NCI-H2227 treated with DMSO at 0.1 percent for 48 hours (cell line): ENCODE measurements around the gene RBP5.
A peak's percentile ranks its signal among the peaks of the same experiment; 100 is the strongest.

Experiments used
- DNase-seq: peaks from one replicate; lab custom pipeline; 2025; lab: John Stamatoyannopoulos, UW

The RBP5 gene, protein sequence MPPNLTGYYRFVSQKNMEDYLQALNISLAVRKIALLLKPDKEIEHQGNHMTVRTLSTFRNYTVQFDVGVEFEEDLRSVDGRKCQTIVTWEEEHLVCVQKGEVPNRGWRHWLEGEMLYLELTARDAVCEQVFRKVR

DNA sequence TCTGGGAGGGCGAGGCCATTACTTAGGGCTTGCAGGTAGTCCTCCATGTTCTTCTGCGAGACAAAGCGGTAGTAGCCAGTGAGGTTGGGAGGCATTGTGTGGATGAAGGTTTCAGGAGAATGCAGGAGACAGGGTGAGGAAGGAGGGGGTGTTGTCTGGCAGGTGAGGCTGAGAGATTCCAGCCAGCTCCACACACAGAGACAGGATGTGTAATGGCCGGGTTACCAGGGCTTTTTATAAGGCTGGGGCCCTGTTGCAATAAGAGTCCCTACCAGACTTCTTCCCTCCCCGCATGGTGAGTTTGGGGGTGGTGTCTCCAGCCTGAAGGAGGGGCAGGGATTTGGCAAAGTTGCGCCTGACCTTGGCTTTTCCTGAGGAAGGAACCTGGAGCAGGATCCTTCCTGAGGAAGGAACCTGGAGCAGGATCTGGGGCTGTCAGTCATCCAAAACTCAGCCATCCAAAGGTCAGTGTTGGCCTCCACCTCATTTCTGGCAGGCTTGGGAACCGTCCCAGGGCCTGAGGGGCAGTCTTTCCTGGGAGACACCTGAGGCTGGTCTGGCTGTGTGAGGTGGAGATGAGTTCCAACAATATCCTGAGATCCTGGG lies at the start of gene RBP5:
Gene RBP5 (minus strand): TSS at position 209 of the 606 bp plus-strand sequence. CDS start 114 bp downstream, at position 95.
- DNase-seq = no peak

DNA sequence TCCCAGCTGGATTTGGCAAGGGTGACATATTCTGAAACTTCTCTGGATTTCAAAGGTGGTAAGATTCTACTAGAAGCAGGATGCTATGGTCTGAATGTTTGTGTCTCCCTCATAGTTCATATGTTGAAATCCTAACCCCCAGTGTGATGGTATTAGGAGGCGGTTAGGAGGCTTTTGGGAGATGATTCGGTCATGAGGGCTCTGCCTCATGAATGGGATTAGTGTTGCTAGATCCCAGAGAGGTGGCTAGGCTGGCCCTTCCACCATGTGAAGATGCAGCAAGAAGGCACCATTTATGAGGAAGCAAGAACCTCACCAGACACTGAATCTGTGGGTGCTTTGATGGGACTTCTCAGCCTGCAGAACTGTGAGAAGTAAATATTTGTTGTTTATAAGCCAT lies 49.8 kb upstream of the RBP5 start:
- DNase-seq = no peak

DNA sequence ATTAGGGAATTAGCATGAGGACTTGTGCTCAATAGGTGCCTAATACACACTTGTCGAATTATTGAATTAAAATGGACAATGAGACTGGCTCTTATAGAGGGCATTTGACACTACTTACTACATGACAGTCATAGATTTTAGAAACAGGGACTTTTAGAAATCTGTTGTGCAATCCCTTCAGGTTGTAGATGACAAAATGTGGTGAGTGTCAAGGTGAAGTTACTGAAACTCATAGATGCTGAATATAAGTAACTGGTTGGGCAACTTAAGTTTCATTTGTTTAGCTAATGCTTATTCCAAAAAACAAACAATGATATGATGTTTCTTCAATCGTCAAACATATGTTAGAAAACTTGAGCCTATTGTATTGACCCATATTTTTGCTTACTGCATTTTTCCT lies 47.9 kb upstream of the RBP5 start:
- no peak for DNase-seq

DNA sequence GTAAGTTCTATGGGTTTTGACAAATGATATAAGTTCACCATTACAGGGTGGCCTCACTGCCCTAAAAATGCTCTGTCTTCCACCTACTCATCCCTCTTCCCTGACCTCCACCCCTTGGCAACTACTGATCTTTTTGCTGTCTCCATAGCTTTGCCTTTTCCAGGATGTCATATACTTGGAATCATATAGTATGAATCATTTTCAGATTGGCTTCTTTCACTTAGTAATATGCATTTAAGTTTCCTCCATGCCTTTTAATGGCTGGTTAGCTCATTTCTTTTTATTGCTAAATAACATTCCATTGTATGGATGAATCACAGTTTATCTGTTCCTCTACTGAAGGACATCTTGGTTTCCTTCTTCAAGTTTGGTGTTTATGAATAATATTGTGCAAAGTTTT lies 46.8 kb upstream of the RBP5 start:
- DNase-seq = no peak

DNA sequence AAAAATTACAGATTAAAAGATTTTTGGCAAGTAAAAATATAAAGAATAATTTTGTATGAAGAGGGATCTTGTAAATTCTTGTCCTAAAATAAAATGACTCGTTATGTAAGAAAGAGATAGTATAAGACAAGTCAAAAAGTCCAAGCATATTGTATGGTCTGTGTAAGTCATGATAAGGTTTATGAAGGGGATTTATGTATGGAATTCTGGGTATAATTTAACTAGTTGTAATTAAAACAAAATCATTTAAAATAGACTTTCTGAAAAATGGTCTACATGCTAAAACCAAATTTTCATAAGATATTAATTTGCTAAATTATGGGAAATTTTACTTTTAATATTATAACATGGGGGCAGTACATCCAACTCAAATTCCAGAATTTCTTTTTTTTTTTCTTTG lies 43.2 kb upstream of the RBP5 start:
- DNase-seq = no peak

DNA sequence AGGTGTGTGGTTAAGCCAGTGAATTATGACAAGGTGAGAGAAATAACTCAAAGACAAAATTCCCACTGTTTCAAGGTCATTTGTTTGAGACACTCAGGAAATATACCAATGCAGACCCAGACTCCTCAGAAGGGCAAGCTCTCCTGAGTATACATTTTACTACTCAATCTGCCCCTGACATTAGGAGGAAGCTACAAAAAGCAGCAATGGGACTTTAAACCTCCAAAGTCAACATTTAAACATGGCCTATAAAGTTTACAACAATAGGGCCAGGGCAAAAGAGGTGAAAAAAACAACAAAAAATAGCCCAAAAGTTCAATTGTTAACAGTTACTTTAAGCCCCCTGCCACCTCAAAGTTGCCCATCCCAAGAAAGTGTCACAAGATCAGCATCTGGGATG lies 41.3 kb upstream of the RBP5 start:
- no peak for DNase-seq

DNA sequence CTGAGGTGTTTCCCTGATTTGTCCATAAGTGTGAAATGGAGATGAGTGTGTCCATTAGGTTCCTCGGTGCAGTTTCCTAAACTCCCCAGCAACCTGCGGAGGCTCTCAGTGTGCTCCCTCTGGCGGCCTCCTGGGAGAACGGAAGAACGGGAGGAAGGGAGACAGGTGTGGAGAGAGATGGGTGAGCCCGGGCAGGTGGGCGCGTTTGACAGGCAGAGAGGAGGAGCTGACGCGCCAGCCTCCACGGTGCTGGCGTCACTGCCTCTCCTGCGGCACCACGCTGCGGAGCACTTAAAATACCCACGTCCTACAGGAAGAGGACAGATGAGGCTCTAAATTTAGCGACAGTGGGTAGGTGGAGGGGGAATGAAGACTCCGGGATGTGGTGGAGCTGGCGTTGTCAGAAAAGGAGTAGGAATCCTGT lies 34.0 kb upstream of the RBP5 start:
- peak; percentile 4 for DNase-seq

DNA sequence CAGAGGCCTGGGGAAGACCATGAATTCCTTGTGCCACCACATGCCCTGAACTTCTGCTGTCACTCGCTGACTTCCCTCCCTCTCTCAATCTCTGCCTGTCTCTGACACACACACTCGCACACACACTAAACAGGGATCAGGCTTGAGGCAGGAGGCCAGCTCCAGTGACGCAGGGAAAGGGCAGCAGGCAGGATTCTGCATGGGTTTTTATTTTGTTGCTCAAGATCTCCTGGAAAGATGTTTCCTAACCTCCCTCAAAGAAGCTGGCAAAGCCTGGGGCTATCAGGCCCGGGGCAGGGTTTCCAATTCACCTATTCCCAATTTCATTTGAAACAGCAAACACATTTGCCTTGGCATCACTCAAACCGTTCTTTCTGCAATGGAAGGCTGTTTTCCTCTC lies 33.1 kb upstream of the RBP5 start:
- no peak for DNase-seq

DNA sequence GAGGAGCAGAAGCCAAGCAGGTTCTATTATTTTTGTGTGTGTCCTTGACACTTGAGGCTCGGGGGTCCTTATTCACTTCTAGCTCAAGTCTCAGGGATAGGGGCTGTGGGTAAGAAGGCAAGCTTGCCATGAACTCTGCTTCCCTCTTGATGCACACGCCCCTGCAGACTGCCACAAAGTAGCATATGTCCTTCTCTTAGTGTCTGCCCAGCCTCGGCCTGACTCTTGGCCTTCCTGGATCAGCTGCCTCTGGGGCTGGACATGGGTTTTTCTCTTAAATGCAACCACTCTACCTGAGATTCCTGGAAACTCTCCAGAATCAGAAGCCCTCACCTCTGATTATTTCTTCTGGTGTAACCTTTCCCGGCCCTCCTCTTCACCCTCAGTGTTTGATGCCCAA lies 32.6 kb upstream of the RBP5 start:
- no peak for DNase-seq

DNA sequence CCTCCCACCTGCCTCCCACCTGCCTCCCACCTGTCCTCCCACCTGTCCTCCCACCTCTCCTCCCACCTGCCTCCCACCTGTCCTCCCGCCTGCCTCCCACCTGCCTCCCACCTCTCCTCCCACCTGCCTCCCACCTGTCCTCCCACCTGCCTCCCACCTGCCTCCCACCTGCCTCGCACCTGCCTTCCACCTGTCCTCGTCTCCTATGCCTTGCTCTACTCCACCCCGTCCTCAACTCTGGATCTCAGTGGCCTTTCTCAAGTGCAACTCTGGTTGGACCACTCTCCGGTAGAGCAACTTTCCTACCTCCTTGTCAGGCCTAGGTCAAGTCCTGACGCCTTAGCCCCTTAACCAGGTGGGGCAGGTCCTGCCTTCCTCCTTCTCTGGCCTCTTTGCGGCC lies 31.5 kb upstream of the RBP5 start:
- DNase-seq = no peak

DNA sequence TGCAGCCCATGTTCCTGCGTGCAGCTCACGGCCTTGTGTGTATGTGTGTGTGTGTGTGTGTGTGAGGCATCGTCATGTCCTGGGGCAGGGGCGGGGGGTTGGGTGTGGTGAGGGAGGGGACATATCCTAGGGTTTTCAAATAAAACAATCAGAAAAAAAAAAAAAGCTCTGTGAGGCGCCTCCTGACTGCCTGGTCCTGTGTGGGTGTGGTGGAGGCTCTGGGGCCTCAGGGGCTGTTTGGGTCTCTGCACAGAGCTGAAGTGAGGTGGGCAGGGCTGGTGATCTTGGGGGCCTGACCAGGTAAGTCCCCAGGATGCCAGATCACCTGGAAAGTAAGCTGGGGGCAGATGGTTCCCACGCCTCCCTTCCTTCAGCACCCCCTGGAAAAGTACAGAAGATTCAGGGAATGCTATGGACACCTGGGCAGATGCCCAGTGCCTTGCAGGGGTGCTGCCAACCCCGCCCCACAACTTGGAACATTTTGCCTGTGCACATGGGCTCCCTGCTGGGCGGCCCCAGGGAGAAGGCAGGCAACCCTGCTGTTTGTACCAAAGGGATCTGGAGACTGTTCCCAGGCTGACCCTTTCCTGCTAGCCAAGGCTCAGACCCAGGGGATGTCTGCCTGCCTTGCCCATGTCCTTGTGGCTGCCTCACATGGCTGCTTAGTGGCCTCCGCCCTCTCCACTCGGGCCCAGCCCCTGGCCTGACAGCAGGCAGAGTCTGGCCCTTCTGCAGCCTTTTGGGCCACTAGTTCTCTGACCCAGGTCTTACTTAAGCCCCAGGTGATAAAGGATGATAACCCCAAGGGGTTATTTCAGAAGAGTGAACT lies 30.3 kb upstream of the RBP5 start:
- DNase-seq = no peak

DNA sequence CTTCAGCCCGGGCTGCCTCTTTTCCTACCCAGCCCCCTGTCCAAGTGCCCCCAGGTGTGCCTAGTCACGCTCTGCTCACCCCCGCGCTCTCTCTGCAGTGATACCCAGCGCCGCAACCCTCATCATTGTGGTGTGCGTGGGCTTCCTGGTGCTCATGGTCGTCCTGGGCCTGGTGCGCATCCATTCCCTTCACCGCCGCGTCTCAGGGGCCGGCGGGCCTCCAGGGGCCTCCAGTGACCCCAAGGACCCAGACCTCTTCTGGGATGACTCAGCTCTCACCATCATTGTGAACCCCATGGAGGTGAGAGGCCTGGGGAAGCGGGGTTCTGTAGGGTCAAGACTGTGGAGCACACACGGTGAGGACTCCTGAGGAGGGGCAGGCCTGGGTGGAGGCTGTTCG lies 28.7 kb upstream of the RBP5 start:
- no peak for DNase-seq

DNA sequence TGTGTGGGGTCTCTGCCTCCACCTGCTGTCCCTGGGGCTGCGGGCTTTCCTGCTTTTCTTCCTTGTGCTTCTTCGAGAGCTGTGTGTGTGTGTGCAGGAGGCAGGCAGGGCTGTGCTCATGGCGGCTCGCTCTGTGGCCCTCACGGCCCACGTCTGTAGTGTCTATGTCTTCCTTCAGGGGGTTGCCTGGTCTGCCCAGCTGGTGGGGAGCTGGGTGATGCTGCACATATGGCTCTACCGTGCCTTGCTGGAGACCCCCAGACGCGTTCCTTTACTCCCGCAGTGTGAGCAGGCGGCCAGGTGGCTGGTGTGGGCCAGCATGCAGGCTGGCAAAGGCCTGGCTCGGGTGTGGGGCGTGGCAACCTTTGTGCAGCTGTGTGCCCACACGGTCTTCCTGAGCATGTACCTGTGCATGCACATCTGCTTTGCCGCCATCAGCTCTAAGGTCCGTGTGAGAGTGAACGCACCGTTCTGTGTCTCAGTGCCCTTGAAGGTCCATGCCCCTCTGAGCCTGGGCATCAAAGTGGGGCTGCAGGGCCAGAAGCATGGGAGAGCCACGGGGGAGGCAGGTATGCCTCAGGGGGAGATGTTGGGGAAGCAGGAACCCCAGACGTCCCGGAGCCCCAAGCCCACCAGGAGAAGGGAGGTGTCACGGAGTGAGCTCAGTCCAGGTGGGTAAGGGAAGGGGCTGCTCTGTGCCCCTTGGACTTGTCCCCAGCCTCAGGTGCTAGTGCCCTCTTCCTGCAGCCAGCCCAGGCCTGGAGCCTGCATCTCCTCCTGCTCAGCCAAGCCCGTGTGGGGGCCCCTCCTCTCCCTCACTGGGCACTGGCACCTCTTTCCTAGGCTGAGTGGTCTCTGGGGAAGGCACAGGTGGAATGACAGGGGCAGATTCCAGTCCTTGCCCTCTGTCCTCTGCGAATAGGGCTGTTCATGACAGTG lies 27.8 kb upstream of the RBP5 start:
- no peak for DNase-seq

DNA sequence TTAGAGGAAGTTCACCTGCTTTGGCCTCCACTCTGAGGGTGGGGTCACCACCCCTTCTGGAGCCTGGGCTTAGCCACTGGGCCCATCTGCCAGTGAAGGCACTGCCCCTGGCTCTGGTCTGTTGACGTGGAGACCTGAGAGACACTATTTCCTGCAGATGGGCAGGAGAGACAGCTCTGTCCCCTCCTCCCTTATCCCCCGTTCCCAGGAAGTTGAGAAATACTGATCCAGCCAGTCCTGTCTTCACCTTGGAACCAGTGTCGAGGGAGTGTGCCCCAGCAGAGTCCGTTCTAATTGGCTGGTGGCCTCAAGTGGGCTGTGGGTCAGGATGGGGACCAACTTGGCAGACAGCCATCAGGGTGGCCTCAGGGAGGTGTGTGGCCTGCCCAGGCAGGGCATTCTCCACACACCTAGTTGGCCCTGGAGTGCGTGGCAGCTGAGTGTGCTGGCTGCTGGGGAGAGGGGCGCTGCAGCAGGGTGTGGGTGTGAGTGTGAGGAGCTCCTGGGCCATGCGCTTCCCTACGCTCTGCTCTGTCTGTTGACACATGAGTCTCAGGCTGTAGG lies 26.9 kb upstream of the RBP5 start:
- DNase-seq = no peak

DNA sequence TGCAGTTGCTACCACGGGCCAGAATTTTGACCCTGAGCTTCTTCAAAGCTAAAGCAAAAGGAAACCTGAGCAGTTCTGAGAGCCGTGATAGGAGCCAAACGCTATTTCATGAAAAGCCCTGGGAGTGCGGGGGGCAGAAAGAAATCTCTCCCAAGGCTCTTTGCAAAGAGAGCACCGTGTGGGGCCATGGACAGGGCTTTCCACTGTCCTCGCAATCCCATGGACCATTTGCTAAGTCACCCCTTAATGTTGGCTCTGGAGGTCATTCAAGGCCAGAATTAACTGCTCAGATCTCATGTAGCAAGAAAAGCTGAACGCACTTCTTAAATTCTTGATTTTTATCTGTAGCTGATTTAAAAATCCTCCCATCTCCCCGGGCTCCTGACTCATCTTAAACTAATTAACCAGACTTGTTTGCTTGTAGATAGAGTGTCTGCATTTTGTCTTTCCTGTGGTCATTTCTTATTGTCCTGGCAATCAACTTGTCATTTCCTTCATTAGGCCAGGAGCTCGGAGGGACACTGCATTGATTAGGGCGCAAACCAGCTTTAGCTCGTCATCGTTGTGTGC lies 26.3 kb upstream of the RBP5 start:
- DNase-seq = no peak

DNA sequence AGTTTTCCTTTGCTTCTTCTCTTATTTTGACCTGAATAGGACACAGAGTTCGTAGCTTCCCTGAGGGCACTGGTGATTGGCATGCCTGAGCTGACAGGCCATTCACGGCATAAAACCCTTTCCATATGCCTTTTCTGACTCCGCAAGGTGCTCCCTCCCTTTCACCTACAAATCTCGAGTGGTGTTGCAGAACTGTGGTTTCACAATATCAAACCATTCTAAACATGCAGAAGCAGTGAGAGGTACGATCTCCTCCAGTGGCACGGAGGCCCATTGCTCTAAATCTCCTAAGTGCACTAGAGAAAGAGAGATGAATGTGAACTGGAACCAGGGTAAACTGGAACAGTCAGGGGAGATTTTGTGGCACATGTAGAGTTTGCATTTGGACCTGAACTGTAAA lies 25.4 kb upstream of the RBP5 start:
- no peak for DNase-seq

DNA sequence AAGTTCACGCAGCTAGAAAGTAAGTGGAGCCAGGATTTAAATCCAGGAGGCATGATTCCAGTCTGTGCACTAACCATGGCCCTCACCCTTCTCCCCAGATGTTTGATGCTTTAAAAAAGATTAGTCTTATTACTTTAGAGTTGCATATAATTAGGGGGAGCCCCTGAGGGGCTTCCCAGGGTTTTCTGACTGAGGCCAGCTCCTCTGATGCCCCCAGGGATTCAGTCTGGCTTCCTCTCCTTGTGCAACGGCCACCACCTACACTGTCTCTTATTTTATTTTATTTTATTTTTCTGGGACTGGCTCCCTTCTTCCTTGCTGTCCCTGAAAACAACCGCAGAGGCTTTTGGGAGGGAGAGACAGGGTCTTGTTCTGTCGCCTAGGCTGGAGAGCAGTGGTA lies 24.1 kb upstream of the RBP5 start:
- DNase-seq = no peak

DNA sequence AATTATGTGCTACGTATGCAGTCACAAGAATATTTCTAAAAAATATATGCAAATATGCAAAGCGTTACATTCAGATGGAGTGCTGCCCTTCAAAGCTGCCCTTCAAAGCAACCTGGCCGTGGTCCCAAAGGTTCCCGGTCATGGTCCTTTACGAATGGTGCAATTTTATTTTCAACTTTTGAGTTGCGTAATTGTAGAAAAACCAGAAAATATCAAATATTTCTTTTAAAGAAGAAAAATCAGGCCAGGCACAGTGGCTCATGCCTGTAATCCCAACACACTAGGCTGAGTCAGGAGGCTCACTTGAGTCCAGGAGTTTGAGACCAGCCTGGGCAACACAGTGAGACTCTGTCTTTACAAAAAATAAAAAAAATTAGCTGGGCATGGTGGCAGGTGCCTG lies 22.8 kb upstream of the RBP5 start:
- no peak for DNase-seq

DNA sequence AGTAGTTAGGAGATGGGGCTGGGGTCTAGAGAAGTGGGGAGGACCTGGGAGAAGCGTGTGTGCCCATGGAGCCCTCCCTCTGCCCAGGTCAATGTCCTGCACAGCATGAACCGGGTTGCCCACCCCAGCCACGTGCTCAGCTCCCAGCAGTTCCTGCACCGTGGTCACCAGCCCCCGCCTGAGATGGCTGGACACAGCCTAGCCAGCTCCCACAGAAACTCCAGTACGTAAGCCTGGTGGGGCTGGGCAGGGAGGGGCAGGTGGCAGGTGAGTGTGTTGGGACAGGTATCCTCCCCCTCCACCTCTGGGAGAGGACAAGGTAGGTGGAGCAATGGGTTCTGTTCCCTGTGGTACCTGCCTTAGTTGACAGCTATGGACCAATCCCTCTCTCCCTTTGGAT lies 22.2 kb upstream of the RBP5 start:
- no peak for DNase-seq

DNA sequence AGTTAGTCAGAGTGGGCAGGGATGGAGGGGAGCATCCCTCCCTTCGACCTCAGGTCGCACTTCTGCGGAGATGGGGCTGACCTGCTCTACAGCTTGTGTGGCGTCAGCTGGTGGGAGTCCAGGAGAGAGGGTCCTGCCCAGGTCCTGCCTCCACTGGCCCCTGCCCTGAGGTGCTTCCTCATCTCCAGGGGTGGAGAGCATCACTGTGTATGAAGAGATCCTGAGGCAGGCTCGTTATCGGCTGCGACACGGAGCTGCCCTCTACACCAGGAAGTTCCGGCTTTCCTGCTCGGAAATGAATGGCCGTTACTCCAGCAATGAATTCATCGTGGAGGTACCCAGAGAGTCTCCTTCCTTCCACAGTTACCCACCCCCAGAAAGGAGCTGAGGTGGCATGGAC lies 21.7 kb upstream of the RBP5 start:
- DNase-seq = no peak

DNA sequence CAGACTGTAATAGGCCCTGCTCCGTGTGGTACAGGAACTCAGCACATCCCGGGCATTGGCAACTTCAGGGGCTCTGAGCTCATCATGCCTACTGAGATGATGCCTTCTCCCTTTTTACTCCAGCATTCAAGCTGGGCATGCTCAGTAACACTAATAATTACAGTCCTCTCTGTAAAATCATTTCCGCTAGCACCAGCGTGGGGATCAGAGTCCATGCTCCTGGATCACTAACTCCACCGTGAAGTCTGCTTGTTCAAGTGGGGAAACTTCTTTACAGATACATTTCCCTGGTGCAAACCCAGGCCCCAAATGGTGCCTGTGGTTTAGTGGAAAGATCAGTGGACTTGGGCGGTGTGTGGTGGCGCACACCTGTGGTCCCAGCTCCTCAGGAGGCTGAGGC lies 18.2 kb upstream of the RBP5 start:
- no peak for DNase-seq

DNA sequence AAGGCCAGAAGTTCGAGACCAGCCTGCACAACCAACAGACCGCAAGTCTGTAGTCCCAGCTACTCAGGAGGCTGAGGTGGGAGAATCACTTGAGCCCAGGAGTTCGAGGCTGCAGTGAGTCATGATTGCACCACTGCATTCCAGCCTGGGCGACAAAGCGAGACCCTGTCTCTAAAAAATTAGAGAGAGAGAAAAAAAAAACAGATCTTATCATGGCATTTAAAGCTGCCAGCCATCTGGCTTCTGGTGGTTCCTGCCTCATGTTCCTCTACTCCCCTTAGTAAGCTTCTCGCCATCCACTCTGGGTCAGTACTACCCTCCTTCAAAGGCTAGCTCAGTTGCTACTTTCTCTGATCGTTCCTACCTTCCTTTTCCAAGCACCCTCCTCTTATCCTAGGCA lies 17.5 kb upstream of the RBP5 start:
- DNase-seq = no peak
